Glutamatergic neuron (in vitro differentiated cells): ENCODE data around the gene PRSS12. TPM values are rescaled to one million over a fixed set of nuclear protein-coding genes. Genes with fewer than 3 reads are reported as not detected.

ENCODE experiments used
- DNase-seq: peaks from one replicate; pipeline ENCODE4 v3.0.0; 2022
- H3K27ac Mint-ChIP-seq: one replicate; pipeline ENCODE4 v1.8.0; 2020; ENCODE audit warnings: mild to moderate bottlenecking, mixed read lengths, inconsistent platforms; ENCODE audit not compliant: unreplicated experiment
- H3K27me3 Mint-ChIP-seq: one replicate; pipeline ENCODE4 v1.8.0; 2020; ENCODE audit warnings: mild to moderate bottlenecking, moderate library complexity, mixed read lengths, inconsistent platforms; ENCODE audit not compliant: unreplicated experiment
- H3K36me3 Mint-ChIP-seq: one replicate; pipeline ENCODE4 v1.8.0; 2020; ENCODE audit warnings: mild to moderate bottlenecking, mixed read lengths, inconsistent platforms; ENCODE audit not compliant: unreplicated experiment
- H3K4me1 Mint-ChIP-seq: one replicate; pipeline ENCODE4 v1.8.0; 2020; ENCODE audit warnings: mild to moderate bottlenecking, low read depth, mixed read lengths, inconsistent platforms; ENCODE audit not compliant: unreplicated experiment
- H3K4me3 Mint-ChIP-seq: one replicate; pipeline ENCODE4 v1.8.0; 2020; ENCODE audit warnings: mild to moderate bottlenecking, mixed read lengths, inconsistent platforms; ENCODE audit not compliant: unreplicated experiment
- H3K9me3 Mint-ChIP-seq: one replicate; pipeline ENCODE4 v1.8.0; 2020; ENCODE audit warnings: mild to moderate bottlenecking, moderate library complexity, mixed read lengths, inconsistent platforms; ENCODE audit not compliant: unreplicated experiment
- CTCF ChIP-seq: fragments of 200-600 bp; sonication (generic); IDR thresholded peaks from one replicate; pipeline ENCODE4 v1.5.0; 2021; ENCODE audit not compliant: partially characterized antibody, unreplicated experiment
- total RNA-seq: library from RNA; stranded (reverse); fragmentation: NEBNext Ultra II Directional; extraction: Animal tissue kit (Norgen Biotek cat#: 25700); gene quantifications from one replicate; pipeline ENCODE4 v1.2.1, GENCODE V29; 2021; ENCODE audit not compliant: unreplicated experiment

The PRSS12 gene
- total RNA-seq, 1 donor from 2014 or later: 113 TPM

GRCh38 chr4:118389721-118390120 lies 36.9 kb upstream of the PRSS12 start:
- peaks cover 11% of the 10 kb centered on the region for H3K9me3 Mint-ChIP-seq
- TF ChIP-seq CTCF: no peak
- no peak overlapping the region for H3K4me3 Mint-ChIP-seq
- peaks cover 13% of the 10 kb centered on the region for H3K36me3 Mint-ChIP-seq
- no peak for DNase-seq
- H3K27me3 Mint-ChIP-seq: peaks cover 2% of the 10 kb centered on the region
- H3K4me1 Mint-ChIP-seq: peaks cover 13% of the 10 kb centered on the region
- peak overlapping the region; percentile 5 for H3K27ac Mint-ChIP-seq

GRCh38 chr4:118388606-118389005 lies 35.8 kb upstream of the PRSS12 start:
- peaks cover 9% of the 10 kb centered on the region for H3K4me1 Mint-ChIP-seq
- H3K36me3 Mint-ChIP-seq: peaks cover 13% of the 10 kb centered on the region
- peak overlapping the region; percentile 81 for H3K27ac Mint-ChIP-seq
- peaks cover 2% of the 10 kb centered on the region for H3K27me3 Mint-ChIP-seq
- H3K9me3 Mint-ChIP-seq: peaks cover 11% of the 10 kb centered on the region
- TF ChIP-seq CTCF: no peak
- DNase-seq: no peak
- no peak overlapping the region for H3K4me3 Mint-ChIP-seq

GRCh38 chr4:118381902-118382301 lies 29.1 kb upstream of the PRSS12 start:
- Mint-ChIP-seq H3K4me1 (peaks cover 2% of the 10 kb centered on the region), H3K4me3 (no peak overlapping the region), H3K36me3 (peaks cover 7% of the 10 kb centered on the region), H3K27me3 (peaks cover 2% of the 10 kb centered on the region), H3K9me3 (peaks cover 7% of the 10 kb centered on the region), H3K27ac (no peak overlapping the region)
- no peak for TF ChIP-seq CTCF
- no peak for DNase-seq

GRCh38 chr4:118373614-118374255 lies 20.9 kb upstream of the PRSS12 start:
- TF ChIP-seq CTCF: no peak
- Mint-ChIP-seq H3K36me3 (peaks cover 14% of the 10 kb centered on the region), H3K9me3 (peaks cover 3% of the 10 kb centered on the region), H3K4me3 (no peak overlapping the region), H3K4me1 (peaks cover 5% of the 10 kb centered on the region), H3K27ac (no peak overlapping the region), H3K27me3 (no peaks in the 10 kb centered on the region)
- DNase-seq: no peak

GRCh38 chr4:118372251-118372650 lies 19.4 kb upstream of the PRSS12 start:
- Mint-ChIP-seq H3K36me3 (peaks cover 14% of the 10 kb centered on the region), H3K9me3 (peaks cover 2% of the 10 kb centered on the region), H3K4me3 (no peak overlapping the region), H3K27ac (no peak overlapping the region), H3K4me1 (peaks cover 5% of the 10 kb centered on the region), H3K27me3 (no peaks in the 10 kb centered on the region)
- no peak for DNase-seq
- no peak for TF ChIP-seq CTCF
